ENCODE data around the gene NAE1.
"Not testable (repeated sequence)": the region's sequence is repeated elsewhere in the genome, so short reads cannot be mapped to it uniquely, and the experiment has no call there.

Gene NAE1

DNA sequence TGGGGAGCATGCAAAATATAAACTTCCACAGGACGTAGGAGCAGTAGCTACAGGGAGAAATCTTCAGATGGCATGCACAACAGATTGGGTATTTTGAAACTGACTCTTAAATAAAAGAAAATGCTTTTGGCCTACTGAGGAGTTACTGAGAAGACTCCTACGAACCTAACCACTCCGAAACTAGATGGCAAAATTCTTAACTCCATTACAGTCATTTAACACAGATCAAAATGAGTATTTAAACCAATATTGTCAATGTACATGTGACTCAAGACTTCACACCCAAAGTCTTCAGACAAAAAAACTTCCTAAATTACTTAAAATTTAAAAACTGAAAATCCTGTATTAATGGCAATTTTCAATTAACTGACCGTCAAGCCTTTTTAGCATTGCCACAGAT is 21.0 kb downstream of the NAE1 start:
- no peak for DNase-seq (ENCODE audit: low read depth in 1 of 2, low spot score in 1 of 2)

- no peak for DNase-seq (ENCODE audit: low read depth in 1 of 2, low spot score in 1 of 2)
These were observed 28.6 kb downstream of the NAE1 start for GRCh38 chr16:66802159-66802558.

GRCh38 chr16:66801320-66802105 is 29.3 kb downstream of the NAE1 start, which contains the start of gene TERB1:
Gene TERB1, minus strand, starts transcription at chr16:66801584. Its CDS starts 4,786 bp downstream, at chr16:66796798.
- no peak for DNase-seq (ENCODE audit: low read depth in 1 of 2, low spot score in 1 of 2)

- no peak for DNase-seq (ENCODE audit: low read depth in 1 of 2, low spot score in 1 of 2)
These were observed 29.9 kb downstream of the NAE1 start for GRCh38 chr16:66800856-66801255.

GRCh38 chr16:66798161-66798560 is 32.6 kb downstream of the NAE1 start:
- no peak for DNase-seq (ENCODE audit: low read depth in 1 of 2, low spot score in 1 of 2)

DNA sequence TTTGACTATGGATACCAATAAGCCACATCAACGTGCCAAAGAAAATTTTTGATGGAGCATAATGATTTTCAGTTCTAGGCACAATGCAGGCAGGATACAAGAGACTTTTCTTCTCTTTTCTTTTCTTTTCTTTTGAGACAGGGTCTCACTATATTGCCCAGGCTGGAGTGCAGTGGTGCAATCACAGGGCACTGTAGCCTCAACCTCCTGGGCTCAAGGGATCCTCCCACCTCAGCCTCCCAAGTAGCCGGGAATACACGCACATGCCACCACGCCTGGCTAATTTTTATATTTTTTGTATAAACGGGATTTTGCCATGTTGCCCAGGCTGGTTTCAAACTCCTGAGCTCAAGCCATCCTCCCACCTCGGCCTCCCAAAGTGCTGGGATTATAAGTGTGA is 36.8 kb downstream of the NAE1 start:
- DNase-seq (ENCODE audit: low read depth in 1 of 2, low spot score in 1 of 2): not testable (repeated sequence)

DNA sequence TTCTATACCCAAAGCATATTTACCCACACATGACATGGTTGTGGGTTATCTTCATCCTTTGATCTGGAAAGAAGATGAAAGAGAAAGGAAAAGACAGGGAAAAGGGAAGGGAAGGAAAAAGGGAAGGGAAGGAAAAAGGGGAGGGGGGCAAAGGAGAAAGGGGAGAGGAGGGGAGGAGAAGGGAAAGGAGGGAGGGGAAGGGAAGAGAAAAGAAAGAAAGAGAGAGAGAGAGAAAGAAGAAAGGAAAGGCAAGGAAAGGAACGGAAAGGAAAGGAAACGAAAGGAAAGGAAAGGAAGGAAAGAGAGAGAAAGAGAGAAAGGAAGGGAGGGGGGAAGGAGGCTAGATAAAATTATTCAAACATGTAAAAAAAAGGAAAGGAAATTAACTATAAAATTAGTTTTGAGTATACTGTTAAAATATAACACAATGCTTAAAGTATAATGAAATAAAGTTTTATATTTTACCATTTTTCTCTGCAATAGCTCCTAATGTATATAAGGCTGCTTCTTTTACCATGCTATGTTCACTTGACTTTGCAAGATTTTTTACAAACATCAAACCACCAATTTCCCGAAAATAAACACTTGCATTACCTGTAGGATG is 40.5 kb downstream of the NAE1 start:
- DNase-seq (ENCODE audit: low read depth in 1 of 2, low spot score in 1 of 2): no peak

DNA sequence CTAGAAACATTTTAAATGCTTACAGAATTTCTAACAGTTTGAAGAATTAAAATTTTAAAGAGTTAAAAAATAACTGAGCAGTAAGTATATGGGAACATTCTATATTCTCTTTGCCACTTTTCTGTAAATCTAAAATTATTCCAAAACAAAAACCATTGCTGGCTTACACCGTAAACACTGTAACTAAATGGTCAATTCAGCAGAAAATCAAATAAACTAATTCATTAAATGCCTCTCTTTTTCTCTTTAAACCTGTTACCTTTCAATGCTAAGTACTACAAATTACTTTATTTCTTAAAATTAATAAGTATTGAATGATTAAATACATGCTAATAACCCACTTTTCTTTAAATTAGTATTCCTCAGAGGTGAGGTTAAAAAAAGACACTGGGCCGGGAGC is 43.3 kb downstream of the NAE1 start:
- DNase-seq (ENCODE audit: low read depth in 1 of 2, low spot score in 1 of 2): no peak

GRCh38 chr16:66786551-66786950 is 44.2 kb downstream of the NAE1 start:
- DNase-seq (ENCODE audit: low read depth in 1 of 2, low spot score in 1 of 2): no peak

GRCh38 chr16:66776457-66776856 is 54.3 kb downstream of the NAE1 start:
- DNase-seq (ENCODE audit: low read depth in 1 of 2, low spot score in 1 of 2): no peak

- DNase-seq (ENCODE audit: low read depth in 1 of 2, low spot score in 1 of 2): no peak
These were observed 55.8 kb downstream of the NAE1 start for GRCh38 chr16:66774981-66775380.

DNA sequence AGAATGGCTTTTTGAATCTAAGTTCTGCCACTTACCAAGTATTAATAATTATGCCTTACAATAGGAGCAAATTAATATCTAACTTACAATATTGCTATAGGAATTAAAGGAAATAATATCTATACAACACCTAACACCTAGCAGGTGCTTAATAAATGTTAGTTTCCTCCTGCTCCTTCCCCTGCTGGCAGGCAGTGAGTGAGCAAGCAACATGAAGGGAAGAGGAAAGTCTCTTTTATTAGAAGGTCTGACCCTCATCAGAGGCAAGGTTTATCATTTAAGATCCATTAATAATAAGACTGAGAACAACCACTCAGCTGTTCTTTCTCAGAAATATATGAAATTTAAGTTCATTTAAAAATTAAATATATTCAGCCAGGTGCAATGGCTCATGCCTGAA is 72.7 kb downstream of the NAE1 start:
- no peak for DNase-seq (ENCODE audit: low read depth in 1 of 2, low spot score in 1 of 2)

DNA sequence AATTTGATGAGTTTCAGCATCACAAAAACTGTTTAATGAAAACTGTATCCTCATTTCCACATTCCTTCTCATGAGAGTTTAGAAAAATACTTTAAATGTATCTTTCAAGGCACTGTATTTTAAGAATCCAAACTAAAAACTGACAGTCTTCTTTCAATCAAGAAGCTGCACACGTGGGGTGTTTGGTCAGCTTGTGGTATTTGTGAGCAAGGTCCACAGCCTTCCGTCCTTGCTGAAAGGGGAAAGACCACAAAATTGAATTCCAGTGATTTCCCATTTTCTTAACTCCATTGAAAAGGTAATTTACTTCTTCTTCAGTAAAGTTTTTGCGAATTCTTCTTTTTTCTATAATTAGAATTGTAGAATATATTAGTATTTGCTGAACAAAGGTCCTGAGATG is 76.0 kb downstream of the NAE1 start:
- DNase-seq (ENCODE audit: low read depth in 1 of 2, low spot score in 1 of 2): no peak

DNA sequence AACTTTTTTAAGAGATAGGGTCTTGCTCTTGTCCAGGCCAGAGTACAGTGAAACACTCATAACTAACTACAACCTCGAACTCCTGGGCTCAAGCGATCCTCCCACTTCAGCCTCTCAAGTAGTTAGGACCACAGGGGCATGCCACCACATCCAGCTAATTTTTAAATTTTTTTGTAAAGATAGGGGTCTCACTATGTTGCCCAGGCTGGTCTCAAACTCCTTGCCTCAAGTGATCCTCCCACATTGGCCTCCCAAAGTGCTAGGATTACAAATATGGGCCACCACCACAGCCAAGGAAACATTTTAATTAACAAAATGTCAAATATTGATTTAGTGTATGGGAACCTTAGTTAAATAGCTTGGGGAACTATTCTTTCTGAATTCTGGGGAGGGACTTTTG is 76.6 kb downstream of the NAE1 start:
- no peak for DNase-seq (ENCODE audit: low read depth in 1 of 2, low spot score in 1 of 2)

DNA sequence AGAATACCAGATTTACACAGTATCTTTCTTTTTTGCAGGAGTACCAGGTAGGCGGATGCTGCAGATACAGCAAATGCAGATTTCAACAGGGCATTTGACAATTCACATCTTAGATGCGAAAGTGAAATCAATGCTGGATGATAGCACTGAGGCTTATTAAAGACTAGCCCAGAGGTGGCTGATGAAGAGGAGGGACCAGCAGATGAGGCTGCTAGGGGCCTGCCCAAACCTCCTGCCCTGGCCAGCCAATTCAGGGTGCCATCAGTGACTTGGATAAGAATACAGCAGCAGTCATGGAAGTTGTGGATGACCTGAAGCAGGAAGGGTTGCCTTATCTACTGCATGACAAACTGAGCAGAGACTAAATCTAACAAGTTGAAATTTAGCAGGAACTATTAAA is 77.8 kb downstream of the NAE1 start:
- no peak for DNase-seq (ENCODE audit: low read depth in 1 of 2, low spot score in 1 of 2)
